Effector memory CD8-positive, alpha-beta T cell (primary cell): Measurements from ENCODE around the gene PSMG1.
"Not testable (repeated sequence)": the region's sequence is repeated elsewhere in the genome, so short reads cannot be mapped to it uniquely, and the experiment has no call there.

Experiments used
- ATAC-seq: fragments of 150-1000 bp; cut with Tn5 transposase; replicated peaks from 2 replicates; pipeline ENCODE4 v1.10.0; 2021; ENCODE audit warnings: mild to moderate bottlenecking, moderate library complexity
- DNase-seq, 3 experiments: peaks; one replicate each; pipeline ENCODE4 v3.0.0; 2021
- H3K27ac Mint-ChIP-seq, 2 donors: one replicate each; pipeline ENCODE4 v1.8.0; 2022; ENCODE audit warnings: mild to moderate bottlenecking in 2 of 2, mixed read lengths in 2 of 2, moderate library complexity in 2 of 2
- H3K27me3 Mint-ChIP-seq, 2 donors: one replicate each; pipeline ENCODE4 v1.8.0; 2022; ENCODE audit warnings: mixed read lengths in 2 of 2
- H3K36me3 Mint-ChIP-seq: one replicate; pipeline ENCODE4 v1.8.0; 2022; ENCODE audit warnings: mild to moderate bottlenecking, moderate library complexity, mixed read lengths; ENCODE audit not compliant: insufficient read depth
- H3K4me1 Mint-ChIP-seq, 2 donors: one replicate each; pipeline ENCODE4 v1.8.0; 2022; ENCODE audit warnings: low read depth in 2 of 2, mixed read lengths in 2 of 2
- H3K4me3 Mint-ChIP-seq, 2 donors: one replicate each; pipeline ENCODE4 v1.8.0; 2022; ENCODE audit warnings: mild to moderate bottlenecking in 2 of 2, mixed read lengths in 2 of 2, moderate library complexity in 2 of 2
- H3K9me3 Mint-ChIP-seq, 2 donors: one replicate each; pipeline ENCODE4 v1.8.0; 2022; ENCODE audit warnings: mixed read lengths in 2 of 2

PSMG1 gene

DNA sequence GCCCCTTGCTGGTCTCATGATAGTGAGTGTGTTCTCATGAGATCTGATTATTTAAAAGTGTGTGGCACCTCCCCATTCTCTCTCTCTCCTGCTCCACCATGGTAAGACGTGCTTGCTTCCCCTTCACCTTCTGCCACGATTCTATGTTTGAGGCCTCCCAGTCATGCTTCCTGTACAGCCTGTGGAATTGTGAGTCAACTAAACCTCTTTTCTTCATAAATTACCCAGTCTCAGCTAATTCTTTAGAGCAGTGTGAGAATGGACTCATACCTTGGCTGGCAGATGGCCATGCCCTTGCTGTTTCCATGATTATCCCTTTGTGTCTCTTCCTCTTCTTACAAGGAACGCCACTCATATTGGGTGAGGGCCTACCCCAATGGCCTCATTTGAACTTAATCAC is 40.3 kb downstream of the PSMG1 start:
- Mint-ChIP-seq H3K27ac (no peak overlapping the region), H3K4me1 (peaks cover 0 to 3% of the 10 kb centered on the region in 2 donors), H3K36me3 (no peaks in the 10 kb centered on the region), H3K9me3 (no peaks in the 10 kb centered on the region), H3K4me3 (no peak overlapping the region), H3K27me3 (peaks cover 6 to 20% of the 10 kb centered on the region in 2 donors)
- ATAC-seq (no peak), DNase-seq (no peak)

DNA sequence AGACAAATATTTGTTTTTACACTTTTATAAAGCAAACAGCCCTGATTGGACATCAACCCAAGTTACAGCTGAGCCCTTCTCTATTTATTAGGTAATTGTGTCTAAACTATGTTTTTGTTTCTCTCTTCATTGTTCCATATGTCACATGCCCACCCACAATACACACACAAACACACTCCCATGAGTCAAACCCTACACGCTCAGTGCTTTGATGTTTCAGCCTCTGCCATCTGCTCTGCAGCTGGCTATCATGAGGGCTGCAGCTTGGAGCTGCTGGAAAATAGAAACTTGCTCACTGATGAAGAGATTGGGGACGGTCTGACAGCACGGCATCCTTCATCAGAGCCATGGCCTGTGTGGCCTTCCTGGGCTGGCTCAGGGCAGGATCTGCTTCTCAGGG is 41.7 kb downstream of the PSMG1 start:
- Mint-ChIP-seq H3K4me3 (no peak overlapping the region), H3K27ac (no peak overlapping the region), H3K36me3 (no peaks in the 10 kb centered on the region), H3K4me1 (peaks cover 0 to 3% of the 10 kb centered on the region in 2 donors), H3K9me3 (no peaks in the 10 kb centered on the region), H3K27me3 (peaks cover 6 to 20% of the 10 kb centered on the region in 2 donors)
- ATAC-seq (no peak), DNase-seq (no peak)

DNA sequence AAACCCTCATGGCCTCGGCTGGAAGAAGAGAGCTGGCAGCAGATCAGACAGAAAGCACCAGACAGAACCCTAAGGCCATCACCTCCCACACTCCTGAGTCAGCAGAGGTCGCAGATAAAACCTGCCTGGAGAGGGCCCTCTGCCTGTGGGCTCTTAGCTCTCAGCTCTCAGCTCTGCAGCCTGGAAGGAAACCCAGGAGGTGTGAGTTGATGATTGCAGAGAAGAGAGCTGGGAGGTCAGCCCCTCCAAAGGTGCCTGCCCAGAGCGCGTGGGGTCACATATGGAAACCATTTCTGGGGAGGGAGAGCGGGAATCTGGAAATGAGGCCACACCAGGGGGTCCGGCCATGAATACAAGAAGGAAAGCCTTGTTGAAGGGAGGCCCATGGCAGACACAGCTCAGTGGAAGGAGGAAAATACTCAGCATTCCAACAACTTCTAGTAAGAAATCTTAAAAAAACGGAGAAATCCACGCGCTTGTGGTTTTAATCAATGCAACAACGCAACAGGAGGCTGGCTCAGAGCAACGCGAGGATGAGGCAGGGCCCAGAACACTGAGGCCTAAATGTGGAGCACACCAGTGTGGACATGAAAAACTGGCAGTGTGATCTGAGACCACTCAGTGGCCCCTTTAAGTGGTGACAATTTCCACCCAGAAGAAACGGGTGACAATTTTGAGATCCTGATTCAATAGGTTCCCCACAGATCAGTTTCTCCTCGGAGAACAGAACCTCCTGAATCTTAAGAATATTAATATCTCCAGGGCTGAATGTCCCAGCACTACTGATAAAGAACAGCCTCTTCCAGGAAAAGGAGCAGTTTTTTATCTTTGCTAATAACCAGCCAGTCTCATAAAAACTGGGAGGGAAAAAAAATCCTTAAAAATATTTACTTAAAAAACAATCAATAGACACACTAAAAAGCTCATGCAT is 45.7 kb downstream of the PSMG1 start:
- peaks cover 6 to 20% of the 10 kb centered on the region in 2 donors for H3K27me3 Mint-ChIP-seq
- DNase-seq: no peak
- no peak for ATAC-seq
- H3K36me3 Mint-ChIP-seq: no peaks in the 10 kb centered on the region
- no peaks in the 10 kb centered on the region for H3K4me1 Mint-ChIP-seq
- no peaks in the 10 kb centered on the region for H3K9me3 Mint-ChIP-seq
- no peak overlapping the region for H3K27ac Mint-ChIP-seq
- no peak overlapping the region for H3K4me3 Mint-ChIP-seq

DNA sequence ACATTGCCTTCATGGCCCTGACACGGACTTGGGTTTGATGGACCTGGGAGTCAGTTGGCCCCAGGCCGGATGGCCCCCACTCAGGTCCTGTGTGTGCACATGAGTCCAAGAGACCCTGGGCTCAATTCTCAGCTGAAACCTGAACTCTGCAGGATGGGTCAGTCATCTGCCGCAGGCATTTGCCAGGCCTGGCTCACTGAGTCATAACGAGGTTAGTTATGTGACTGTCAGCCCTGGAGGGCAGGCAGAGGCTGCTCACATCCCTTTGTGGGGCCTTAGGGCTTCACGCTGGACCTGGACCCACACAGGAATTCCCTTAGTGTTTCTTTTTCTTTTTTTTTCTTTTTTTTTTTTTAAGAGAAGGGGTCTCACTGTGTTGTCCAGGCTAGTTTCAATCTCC is 46.5 kb downstream of the PSMG1 start:
- DNase-seq (no peak), ATAC-seq (no peak)
- Mint-ChIP-seq H3K36me3 (no peaks in the 10 kb centered on the region), H3K4me3 (no peak overlapping the region), H3K27ac (no peak overlapping the region), H3K4me1 (no peaks in the 10 kb centered on the region), H3K9me3 (no peaks in the 10 kb centered on the region), H3K27me3 (peaks cover 6 to 17% of the 10 kb centered on the region in 2 donors)

DNA sequence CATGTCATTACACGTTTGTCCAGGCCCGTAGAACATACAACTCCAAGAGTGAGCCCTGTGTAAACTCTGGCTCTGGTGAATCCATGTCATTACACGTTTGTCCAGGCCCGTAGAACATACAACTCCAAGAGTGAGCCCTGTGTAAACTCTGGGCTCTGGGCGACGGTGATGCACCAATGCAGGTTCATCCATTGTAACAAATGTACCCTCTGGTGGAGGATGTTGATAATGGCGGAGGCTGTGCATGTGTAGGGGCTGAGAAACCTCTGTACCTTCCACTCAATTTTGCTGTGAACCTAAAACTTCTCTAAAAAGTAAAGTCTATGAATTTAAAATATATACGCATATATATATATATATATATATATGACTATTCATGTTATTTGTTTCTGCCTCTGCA is 47.1 kb downstream of the PSMG1 start:
- not testable (repeated sequence) for H3K4me3 Mint-ChIP-seq, H3K36me3 Mint-ChIP-seq, H3K9me3 Mint-ChIP-seq, H3K27ac Mint-ChIP-seq, H3K4me1 Mint-ChIP-seq, DNase-seq, ATAC-seq
- H3K27me3 Mint-ChIP-seq: peaks cover 6 to 11% of the 10 kb centered on the region in 2 donors

DNA sequence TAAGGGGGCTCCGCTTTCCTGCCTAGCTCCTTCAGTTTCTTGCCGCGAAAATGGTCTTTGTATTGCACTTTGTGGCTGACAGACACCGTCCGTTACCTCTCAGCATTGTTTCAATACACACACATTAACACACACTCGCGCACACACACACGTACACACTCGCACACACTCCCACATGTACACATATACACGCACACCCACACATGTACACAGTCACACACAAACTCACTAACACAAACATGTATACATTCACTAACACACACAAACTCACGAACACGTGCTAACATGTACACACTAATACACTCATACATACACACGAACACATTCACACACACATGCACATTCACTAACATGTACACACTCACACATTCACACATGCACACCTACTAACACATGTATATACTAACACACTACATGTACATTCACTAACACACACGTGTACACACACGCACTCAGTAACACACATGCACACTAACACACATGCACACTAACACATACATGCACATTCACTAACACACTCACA is 48.9 kb downstream of the PSMG1 start:
- Mint-ChIP-seq H3K36me3 (no peaks in the 10 kb centered on the region), H3K4me3 (no peak overlapping the region), H3K27me3 (peaks cover 2 to 6% of the 10 kb centered on the region in 2 donors), H3K9me3 (no peaks in the 10 kb centered on the region), H3K27ac (no peak overlapping the region), H3K4me1 (no peaks in the 10 kb centered on the region)
- DNase-seq (no peak), ATAC-seq (no peak)

DNA sequence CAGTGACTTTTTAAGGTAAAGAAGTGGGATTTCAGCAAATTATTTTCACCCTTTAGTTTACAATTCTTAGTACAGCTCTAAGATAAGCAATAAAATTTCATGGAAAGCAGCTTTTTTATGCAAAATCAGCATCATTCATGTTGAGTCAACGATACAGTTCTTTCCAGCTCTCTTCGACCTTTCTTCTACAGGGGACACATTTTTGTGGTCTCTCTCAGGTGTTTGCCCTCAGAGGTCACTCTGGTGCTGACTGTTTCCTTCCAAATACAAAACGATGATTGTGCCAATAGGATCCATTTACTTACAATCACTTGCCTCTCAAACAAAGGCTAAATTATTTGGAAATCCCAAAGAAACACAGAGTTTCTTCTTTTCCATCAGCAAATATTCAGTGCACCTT is 51.0 kb downstream of the PSMG1 start:
- Mint-ChIP-seq H3K36me3 (no peaks in the 10 kb centered on the region), H3K9me3 (no peaks in the 10 kb centered on the region), H3K4me3 (no peak overlapping the region), H3K4me1 (no peaks in the 10 kb centered on the region), H3K27me3 (peaks cover 5 to 9% of the 10 kb centered on the region in 2 donors), H3K27ac (no peak overlapping the region)
- no peak for ATAC-seq
- no peak for DNase-seq

DNA sequence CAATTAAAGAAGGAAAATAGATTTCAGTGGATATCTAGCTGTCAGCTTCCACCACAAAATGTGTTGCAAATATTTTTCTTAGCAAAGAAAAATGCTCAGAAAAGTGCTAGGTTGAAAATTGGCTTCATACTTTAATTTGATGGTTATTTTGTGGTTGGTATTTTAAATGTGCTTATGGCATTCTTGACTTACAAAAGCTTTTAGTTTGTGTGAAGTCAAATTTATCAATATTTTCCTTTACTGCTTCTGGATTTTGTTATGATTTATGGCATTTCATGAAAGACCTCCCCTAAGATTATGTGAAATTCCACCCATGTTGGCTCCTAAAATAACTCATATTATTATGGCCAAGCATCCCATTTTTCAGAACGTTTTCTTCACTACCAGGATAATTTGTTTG is 51.5 kb downstream of the PSMG1 start:
- no peaks in the 10 kb centered on the region for H3K9me3 Mint-ChIP-seq
- ATAC-seq (no peak), DNase-seq (no peak)
- H3K27me3 Mint-ChIP-seq: peaks cover 5 to 9% of the 10 kb centered on the region in 2 donors
- no peaks in the 10 kb centered on the region for H3K4me1 Mint-ChIP-seq
- no peak overlapping the region for H3K4me3 Mint-ChIP-seq
- H3K36me3 Mint-ChIP-seq: no peaks in the 10 kb centered on the region
- H3K27ac Mint-ChIP-seq: no peak overlapping the region

DNA sequence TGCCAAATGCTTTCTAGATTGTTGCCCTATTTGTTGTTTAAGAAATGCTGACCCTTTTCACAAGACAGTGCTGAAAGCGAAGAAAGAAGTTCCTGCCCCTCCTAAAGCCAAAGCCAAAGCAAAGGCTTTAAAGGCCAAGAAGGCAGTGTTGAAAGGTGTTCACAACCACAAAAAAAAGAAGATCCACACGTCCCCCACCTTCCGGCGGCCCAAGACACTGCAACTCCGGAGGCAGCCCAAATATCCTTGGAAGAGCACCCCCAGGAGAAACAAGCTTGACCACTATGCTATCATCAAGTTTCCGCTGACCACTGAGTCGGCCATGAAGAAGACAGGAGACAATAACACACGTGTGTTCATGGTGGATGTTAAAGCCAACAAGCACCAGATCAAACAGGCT is 55.7 kb downstream of the PSMG1 start:
- no peak overlapping the region for H3K4me3 Mint-ChIP-seq
- H3K36me3 Mint-ChIP-seq: no peaks in the 10 kb centered on the region
- H3K27ac Mint-ChIP-seq: no peak overlapping the region
- H3K4me1 Mint-ChIP-seq: no peaks in the 10 kb centered on the region
- H3K9me3 Mint-ChIP-seq: no peaks in the 10 kb centered on the region
- H3K27me3 Mint-ChIP-seq: peaks cover 5 to 9% of the 10 kb centered on the region in 2 donors
- DNase-seq: no peak
- no peak for ATAC-seq

DNA sequence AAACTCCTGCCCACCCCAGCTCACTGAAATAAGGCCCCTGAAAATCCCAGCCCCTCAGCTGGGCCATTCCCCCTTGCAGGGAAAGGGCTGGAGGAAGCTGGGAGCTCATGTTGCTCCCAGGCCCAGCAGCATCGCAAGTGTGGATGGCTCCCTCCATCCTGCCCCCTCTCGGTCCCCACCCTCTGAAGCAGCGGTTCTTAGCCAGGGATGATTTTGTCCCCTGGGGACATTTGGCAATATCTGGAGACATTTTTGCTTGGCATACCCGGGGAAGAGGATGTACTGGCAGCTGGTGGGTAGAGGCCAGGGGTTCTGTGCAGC is 56.8 kb downstream of the PSMG1 start:
- Mint-ChIP-seq H3K4me3 (no peak overlapping the region), H3K9me3 (no peaks in the 10 kb centered on the region), H3K4me1 (peaks cover 8 to 9% of the 10 kb centered on the region in 2 donors), H3K27ac (no peak overlapping the region), H3K36me3 (peaks cover 3% of the 10 kb centered on the region), H3K27me3 (peaks cover 5 to 9% of the 10 kb centered on the region in 2 donors)
- no peak for ATAC-seq
- DNase-seq: no peak

DNA sequence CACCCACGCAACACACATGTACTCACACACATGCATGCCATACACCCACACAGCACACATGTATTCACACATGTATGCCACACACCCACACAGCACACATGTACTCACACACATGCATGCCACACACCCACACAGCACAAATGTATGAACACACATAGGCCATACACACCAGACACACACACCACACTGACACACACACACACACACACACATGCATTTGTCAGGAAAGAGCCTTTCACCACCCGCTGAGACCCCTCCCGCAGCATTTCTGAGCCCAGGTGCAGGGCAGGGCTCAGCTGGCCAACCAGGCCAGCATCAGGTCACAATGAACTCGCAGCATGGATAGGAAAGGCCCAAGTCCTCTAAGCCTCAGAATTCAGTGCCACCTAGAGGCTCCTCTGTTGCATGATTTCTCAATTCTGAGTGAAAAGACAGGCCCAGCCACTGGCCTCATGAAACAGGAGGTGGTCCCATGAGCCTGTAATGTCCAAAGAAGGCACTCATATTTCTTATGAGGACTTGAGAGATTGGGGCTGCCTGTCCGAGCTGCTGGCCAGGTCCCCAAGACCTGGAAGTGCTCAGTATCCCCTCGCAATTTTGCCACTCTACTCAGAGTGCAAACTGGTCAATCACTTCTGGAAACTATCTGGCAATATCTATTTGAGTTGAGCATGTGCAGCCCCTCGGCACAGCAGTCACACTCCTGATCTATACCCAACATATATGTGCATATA is 57.3 kb downstream of the PSMG1 start:
- DNase-seq (no peak), ATAC-seq (no peak)
- H3K27me3 Mint-ChIP-seq: peaks cover 5 to 9% of the 10 kb centered on the region in 2 donors
- H3K27ac Mint-ChIP-seq: no peak overlapping the region
- no peaks in the 10 kb centered on the region for H3K9me3 Mint-ChIP-seq
- H3K36me3 Mint-ChIP-seq: peaks cover 3% of the 10 kb centered on the region
- H3K4me1 Mint-ChIP-seq: peaks cover 8 to 9% of the 10 kb centered on the region in 2 donors
- H3K4me3 Mint-ChIP-seq: no peak overlapping the region
